K562 (cell line): ENCODE data around the gene CAMK2B. TPM values are rescaled to one million over a fixed set of nuclear protein-coding genes. Genes with fewer than 3 reads are reported as not detected.

Experiments
- ATAC-seq: fragments of 200-7000 bp; cut with Tn5 transposase; 3 replicates; pipeline ENCODE4 v1.9.1; 2020; ENCODE audit warnings: moderate library complexity
- BruUV-seq: library from RNA; stranded (reverse); fragments of 400-500 nt; replicated peaks from 2 replicates; lab custom pipeline; 2021; lab: Mats Ljungman, UMichigan
- CTCF ChIA-PET: fragments of 300-600 bp; formaldehyde crosslinking; extraction: SDS; loops from one replicate; lab custom pipeline; 2021; ENCODE audit warnings: low intra/inter-chr PET ratio; lab: Yijun Ruan, JAX
- POLR2A ChIA-PET: fragments of 300-600, 350-650 bp; sonication (Branson Sonifier 250); formaldehyde crosslinking; extraction: SDS; loops from one replicate; lab custom pipeline; 2021; ENCODE audit warnings: antibody characterized with exemption, inconsistent platforms; lab: Yijun Ruan, JAX
- DNase-seq, 4 experiments: peaks; one replicate each; pipeline versions ENCODE4 v3.0.0 to v3.0.0-alpha.2; 2011 to 2018; ENCODE audit warnings: low spot score in 3 of 4, mixed read lengths in 3 of 4; ENCODE audit errors: extremely low read depth in 1 of 4
- FAIRE-seq: peaks from 2 replicates; lab custom pipeline; 2011; peaks lifted over from hg19 to GRCh38; lab: Jason Lieb, UNC
- H2AFZ ChIP-seq: 2 replicates; pipeline ENCODE4 v1.6.0; 2011; ENCODE audit warnings: low read depth, low read length, control low read depth, inconsistent platforms
- H3K27ac ChIP-seq: fragments of 200-600 bp; 3 replicates; pipeline ENCODE4 v1.8.0; 2011; ENCODE audit warnings: low read depth, mild to moderate bottlenecking, control low read depth, inconsistent platforms, low read length, moderate library complexity, mixed read lengths; ENCODE audit errors: extremely low read depth
- H3K27me3 ChIP-seq, 2 experiments: fragments of 300-600 bp in 1 of 2; 2 replicates in 1 of 2; 3 replicates in 1 of 2; pipeline versions ENCODE4 v1.6.0 to v1.8.0; 2011; ENCODE audit warnings: inconsistent platforms in 2 of 2, low read length in 2 of 2, mild to moderate bottlenecking in 1 of 2, mixed read lengths in 1 of 2, moderate library complexity in 1 of 2; ENCODE audit not compliant: control insufficient read depth in 2 of 2, insufficient read depth in 2 of 2
- H3K36me3 ChIP-seq: fragments of 300-600 bp; 3 replicates; pipeline ENCODE4 v1.8.0; 2011; ENCODE audit warnings: mild to moderate bottlenecking, low read length, inconsistent platforms; ENCODE audit not compliant: control insufficient read depth, insufficient read depth
- H3K4me1 ChIP-seq, 2 experiments: fragments of 200-600 bp in 1 of 2; replicated peaks in 1 of 2; 2 replicates in 1 of 2; 3 replicates in 1 of 2; pipeline versions ENCODE4 v1.5.1 to v1.8.0; 2011; ENCODE audit warnings: inconsistent platforms in 2 of 2, low read length in 2 of 2, mild to moderate bottlenecking in 1 of 2, mixed read lengths in 1 of 2, moderate library complexity in 1 of 2; ENCODE audit not compliant: control insufficient read depth in 2 of 2, insufficient read depth in 2 of 2
- H3K4me2 ChIP-seq: 2 replicates; pipeline ENCODE4 v1.6.1; 2011; ENCODE audit warnings: low read length, control low read depth, inconsistent platforms, mixed read lengths; ENCODE audit not compliant: insufficient read depth
- H3K4me3 ChIP-seq: fragments of 200-600 bp; sonication (generic), shearing (Covaris generic); 2 replicates; pipeline ENCODE4 v1.5.1; 2016; ENCODE audit warnings: control low read depth, inconsistent platforms
- H3K79me2 ChIP-seq: fragments of 200-600 bp; 3 replicates; pipeline ENCODE4 v1.8.0; 2011; ENCODE audit warnings: low read length, inconsistent platforms; ENCODE audit not compliant: control insufficient read depth, insufficient read depth
- H3K9ac ChIP-seq, 2 experiments: 2 replicates each; pipeline versions ENCODE4 v1.6.0 to v1.6.1; 2011; ENCODE audit warnings: low read depth in 2 of 2, low read length in 2 of 2, control low read depth in 1 of 2, inconsistent platforms in 1 of 2, mild to moderate bottlenecking in 1 of 2, mixed read lengths in 1 of 2; ENCODE audit not compliant: insufficient read depth in 1 of 2
- H3K9me1 ChIP-seq: one replicate; pipeline ENCODE4 v1.6.0; 2011; ENCODE audit warnings: inconsistent platforms, mild to moderate bottlenecking, low read length, moderate library complexity; ENCODE audit not compliant: control insufficient read depth, insufficient read depth
- H3K9me3 ChIP-seq: replicated peaks from 2 replicates; pipeline ENCODE4 v1.5.1; 2011; ENCODE audit warnings: low read depth, low read length, inconsistent platforms; ENCODE audit not compliant: control insufficient read depth, insufficient read depth
- H4K20me1 ChIP-seq: replicated peaks from 2 replicates; pipeline ENCODE4 v1.6.1; 2011; ENCODE audit warnings: low read length, inconsistent platforms, mixed read lengths; ENCODE audit not compliant: control insufficient read depth, insufficient read depth
- KDM5B ChIP-seq: fragments of 200-600 bp; sonication (generic); IDR thresholded peaks from 2 replicates; pipeline ENCODE4 v1.6.1; 2012; ENCODE audit warnings: low read depth, mild to moderate bottlenecking, moderate library complexity, low read length, control low read depth, inconsistent platforms; ENCODE audit not compliant: insufficient replicate concordance
- WGBS: fragments of 100-300 bp; shearing (Covaris generic); methylation state at CpG from one replicate; pipeline ENCODE4 v1.1.6; 2016; ENCODE audit warnings: low coverage, mixed read lengths; ENCODE audit not compliant: insufficient coverage; ENCODE audit errors: missing lambda C conversion rate; 5-methylcytosine and 5-hydroxymethylcytosine counted together
- in situ Hi-C: fragments of 300-500 bp; cut with MboI; formaldehyde crosslinking; loops from 4 replicates; pipeline ENCODE4 v1.15.0; 2018; ENCODE audit warnings: inconsistent platforms, mixed read lengths
- intact Hi-C: fragments of 100-400 bp; cut with micrococcal nuclease; formaldehyde crosslinking; loops from 2 replicates; pipeline ENCODE4 v1.14.2; 2022
- polyA plus RNA-seq, 8 experiments: library from polyadenylated mRNA; depleted of rRNA in 4 of 8; stranded (reverse) in 5 of 8; unstranded in 3 of 8; fragments of >200 nt; fragmentation: Nextera tagmentation in 2 of 8; fragmentation: Illumina TruSeq in 1 of 8; extraction: Ambion mirVana in 2 of 8; extraction: Trizol in 1 of 8; gene quantifications; 2 replicates each; pipeline versions ENCODE4 v1.2.1 to v1.2.3, GENCODE V29; 2011 to 2014; ENCODE audit warnings: inconsistent platforms in 1 of 8, missing spikeins in 1 of 8
- total RNA-seq, 7 experiments: library from RNA; depleted of rRNA in 6 of 7; stranded (reverse); fragments of >200 nt in 6 of 7; fragmentation: Illumina TruSeq in 2 of 7; extraction: Trizol in 2 of 7; gene quantifications; 2 replicates each; pipeline versions ENCODE4 v1.2.1 to v1.2.3, GENCODE V29; 2011 to 2021; ENCODE audit warnings: low replicate concordance in 1 of 7
- TF ChIP-seq, protein P1 (sequence below): fragments of 450-650 bp; IDR thresholded peaks from 2 replicates; pipeline ENCODE4 v1.6.1; 2018; ENCODE audit warnings: mild to moderate bottlenecking, low read depth; ENCODE audit not compliant: partially characterized antibody
- TF ChIP-seq, protein P2 (sequence below): sonication (generic); formaldehyde crosslinking; IDR thresholded peaks from 2 replicates; pipeline ENCODE4 v1.5.0; 2020; ENCODE audit warnings: missing genetic modification reagents
- TF ChIP-seq, protein P3 (sequence below): fragments of 450-650 bp; IDR thresholded peaks from 2 replicates; pipeline ENCODE4 v1.6.1; 2016; ENCODE audit warnings: mild to moderate bottlenecking, moderate library complexity

CAMK2B gene
- total and polyA plus RNA-seq, 9 of the 15 experiments (the other 6 are each of a cell fraction or from before 2014, with no cell fraction given) = 0.04 to 0.09 (median 0.05) TPM; not detected in 4

DNA sequence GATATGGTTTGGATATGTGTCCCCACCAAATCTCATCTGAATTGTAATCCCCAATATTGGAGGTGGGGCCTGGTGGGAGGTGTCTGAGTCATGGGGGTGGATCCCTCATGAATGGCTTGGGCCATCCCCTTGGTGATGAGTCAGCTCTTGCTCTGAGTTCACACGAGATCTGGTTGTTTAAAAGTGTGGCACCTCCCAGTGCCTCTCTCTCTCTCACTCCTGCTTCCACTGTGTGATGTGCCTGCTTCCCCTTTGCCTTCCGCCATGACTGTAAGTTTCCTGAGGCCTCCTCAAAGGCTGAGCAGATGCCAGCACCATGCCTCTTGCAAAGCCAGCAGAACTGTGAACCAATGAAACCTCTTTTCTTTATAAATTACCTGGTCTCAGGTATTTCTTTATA is 131.3 kb downstream of the CAMK2B start (continued):
- TF ChIP-seq, protein P1, sequence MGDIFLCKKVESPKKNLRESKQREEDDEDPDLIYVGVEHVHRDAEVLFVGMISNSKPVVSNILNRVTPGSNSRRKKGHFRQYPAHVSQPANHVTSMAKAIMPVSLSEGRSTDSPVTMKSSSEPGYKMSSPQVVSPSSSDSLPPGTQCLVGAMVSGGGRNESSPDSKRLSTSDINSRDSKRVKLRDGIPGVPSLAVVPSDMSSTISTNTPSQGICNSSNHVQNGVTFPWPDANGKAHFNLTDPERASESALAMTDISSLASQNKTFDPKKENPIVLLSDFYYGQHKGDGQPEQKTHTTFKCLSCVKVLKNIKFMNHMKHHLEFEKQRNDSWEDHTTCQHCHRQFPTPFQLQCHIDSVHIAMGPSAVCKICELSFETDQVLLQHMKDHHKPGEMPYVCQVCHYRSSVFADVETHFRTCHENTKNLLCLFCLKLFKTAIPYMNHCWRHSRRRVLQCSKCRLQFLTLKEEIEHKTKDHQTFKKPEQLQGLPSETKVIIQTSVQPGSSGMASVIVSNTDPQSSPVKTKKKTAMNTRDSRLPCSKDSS = peak; percentile 11
- peak; percentile 18 for TF ChIP-seq KDM5B
- TF ChIP-seq, all 486 proteins: peak for 20

DNA sequence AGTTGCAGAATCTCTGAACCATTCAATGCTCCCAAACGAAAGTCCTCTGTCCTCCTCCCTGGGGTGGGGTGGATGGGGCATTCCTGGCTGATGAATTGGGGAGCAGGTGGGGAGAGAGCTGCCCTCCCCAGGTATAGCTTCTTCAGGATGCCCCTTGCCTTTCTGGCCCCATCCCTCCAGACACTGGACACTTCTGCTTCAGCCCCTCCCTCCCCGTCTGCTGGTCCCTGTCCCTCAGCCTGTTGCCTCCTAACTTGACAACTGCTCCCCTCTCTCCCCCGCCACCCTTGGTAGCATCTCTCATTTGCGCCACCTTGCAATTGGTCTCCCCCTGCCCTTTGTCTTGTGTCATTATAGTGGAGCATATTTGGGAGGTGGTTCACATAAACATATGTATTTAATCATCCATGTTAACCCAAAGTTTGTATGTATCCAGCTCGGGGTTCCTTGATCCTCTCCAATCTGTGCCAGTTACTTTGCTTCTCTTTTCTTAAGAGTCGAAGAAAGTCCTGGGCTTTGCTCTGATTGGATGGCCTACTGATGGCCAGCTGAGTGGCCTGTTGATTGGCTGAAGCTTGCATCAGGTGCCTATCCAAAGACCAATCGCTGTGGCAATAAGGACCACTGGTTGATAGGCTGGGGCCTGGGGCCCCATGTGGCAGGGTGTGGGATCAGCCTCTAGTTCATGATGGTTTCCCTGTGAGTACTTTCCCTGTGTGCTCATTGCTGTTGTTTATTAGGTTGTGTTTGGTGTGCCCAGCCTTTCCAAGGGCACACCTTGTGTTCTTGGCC is 132.2 kb downstream of the CAMK2B start:
- ATAC-seq (peak; percentile 78), DNase-seq (peak; percentile 21 to 70 (median 43)), FAIRE-seq (no peak)
- H3K9ac ChIP-seq = no peak overlapping the region
- WGBS = 64% methylated on average over 7 of the region's 7 CpGs
- H3K4me1 ChIP-seq = peaks cover 0 to 7% of the 10 kb centered on the region in 2 experiments; a peak in 2 of 5 replicates
- in situ Hi-C loops = no loop called here
- no peaks in the 10 kb centered on the region for H3K36me3 ChIP-seq
- H3K27me3 ChIP-seq = 0 out of 5 replicates have a peak, but pooled peaks cover 0 to 14% of the 10 kb centered on the region in 2 experiments
- no peak overlapping the region for H3K4me2 ChIP-seq
- no TSS peak for BruUV-seq
- peak overlapping the region; percentile 38 for H2AFZ ChIP-seq
- H3K27ac ChIP-seq = no peak overlapping the region
- ChIA-PET POLR2A (interaction anchor here (0.8 to 1.2 kb wide), 3 partner anchors 12 to 126 kb away, joined by 3 to 4 read pairs (median 3); no protein-coding TSS in a partner anchor), CTCF (no interaction called here)
- intact Hi-C loops = no loop called here
- H3K4me3 ChIP-seq = no peak overlapping the region
- no peaks in the 10 kb centered on the region for H4K20me1 ChIP-seq
- no peaks in the 10 kb centered on the region for H3K79me2 ChIP-seq
- H3K9me1 ChIP-seq = no peaks in the 10 kb centered on the region
- H3K9me3 ChIP-seq = no peaks in the 10 kb centered on the region
- TF ChIP-seq, protein P2, sequence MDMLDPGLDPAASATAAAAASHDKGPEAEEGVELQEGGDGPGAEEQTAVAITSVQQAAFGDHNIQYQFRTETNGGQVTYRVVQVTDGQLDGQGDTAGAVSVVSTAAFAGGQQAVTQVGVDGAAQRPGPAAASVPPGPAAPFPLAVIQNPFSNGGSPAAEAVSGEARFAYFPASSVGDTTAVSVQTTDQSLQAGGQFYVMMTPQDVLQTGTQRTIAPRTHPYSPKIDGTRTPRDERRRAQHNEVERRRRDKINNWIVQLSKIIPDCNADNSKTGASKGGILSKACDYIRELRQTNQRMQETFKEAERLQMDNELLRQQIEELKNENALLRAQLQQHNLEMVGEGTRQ = peak; percentile 69
- TF ChIP-seq, protein P3, sequence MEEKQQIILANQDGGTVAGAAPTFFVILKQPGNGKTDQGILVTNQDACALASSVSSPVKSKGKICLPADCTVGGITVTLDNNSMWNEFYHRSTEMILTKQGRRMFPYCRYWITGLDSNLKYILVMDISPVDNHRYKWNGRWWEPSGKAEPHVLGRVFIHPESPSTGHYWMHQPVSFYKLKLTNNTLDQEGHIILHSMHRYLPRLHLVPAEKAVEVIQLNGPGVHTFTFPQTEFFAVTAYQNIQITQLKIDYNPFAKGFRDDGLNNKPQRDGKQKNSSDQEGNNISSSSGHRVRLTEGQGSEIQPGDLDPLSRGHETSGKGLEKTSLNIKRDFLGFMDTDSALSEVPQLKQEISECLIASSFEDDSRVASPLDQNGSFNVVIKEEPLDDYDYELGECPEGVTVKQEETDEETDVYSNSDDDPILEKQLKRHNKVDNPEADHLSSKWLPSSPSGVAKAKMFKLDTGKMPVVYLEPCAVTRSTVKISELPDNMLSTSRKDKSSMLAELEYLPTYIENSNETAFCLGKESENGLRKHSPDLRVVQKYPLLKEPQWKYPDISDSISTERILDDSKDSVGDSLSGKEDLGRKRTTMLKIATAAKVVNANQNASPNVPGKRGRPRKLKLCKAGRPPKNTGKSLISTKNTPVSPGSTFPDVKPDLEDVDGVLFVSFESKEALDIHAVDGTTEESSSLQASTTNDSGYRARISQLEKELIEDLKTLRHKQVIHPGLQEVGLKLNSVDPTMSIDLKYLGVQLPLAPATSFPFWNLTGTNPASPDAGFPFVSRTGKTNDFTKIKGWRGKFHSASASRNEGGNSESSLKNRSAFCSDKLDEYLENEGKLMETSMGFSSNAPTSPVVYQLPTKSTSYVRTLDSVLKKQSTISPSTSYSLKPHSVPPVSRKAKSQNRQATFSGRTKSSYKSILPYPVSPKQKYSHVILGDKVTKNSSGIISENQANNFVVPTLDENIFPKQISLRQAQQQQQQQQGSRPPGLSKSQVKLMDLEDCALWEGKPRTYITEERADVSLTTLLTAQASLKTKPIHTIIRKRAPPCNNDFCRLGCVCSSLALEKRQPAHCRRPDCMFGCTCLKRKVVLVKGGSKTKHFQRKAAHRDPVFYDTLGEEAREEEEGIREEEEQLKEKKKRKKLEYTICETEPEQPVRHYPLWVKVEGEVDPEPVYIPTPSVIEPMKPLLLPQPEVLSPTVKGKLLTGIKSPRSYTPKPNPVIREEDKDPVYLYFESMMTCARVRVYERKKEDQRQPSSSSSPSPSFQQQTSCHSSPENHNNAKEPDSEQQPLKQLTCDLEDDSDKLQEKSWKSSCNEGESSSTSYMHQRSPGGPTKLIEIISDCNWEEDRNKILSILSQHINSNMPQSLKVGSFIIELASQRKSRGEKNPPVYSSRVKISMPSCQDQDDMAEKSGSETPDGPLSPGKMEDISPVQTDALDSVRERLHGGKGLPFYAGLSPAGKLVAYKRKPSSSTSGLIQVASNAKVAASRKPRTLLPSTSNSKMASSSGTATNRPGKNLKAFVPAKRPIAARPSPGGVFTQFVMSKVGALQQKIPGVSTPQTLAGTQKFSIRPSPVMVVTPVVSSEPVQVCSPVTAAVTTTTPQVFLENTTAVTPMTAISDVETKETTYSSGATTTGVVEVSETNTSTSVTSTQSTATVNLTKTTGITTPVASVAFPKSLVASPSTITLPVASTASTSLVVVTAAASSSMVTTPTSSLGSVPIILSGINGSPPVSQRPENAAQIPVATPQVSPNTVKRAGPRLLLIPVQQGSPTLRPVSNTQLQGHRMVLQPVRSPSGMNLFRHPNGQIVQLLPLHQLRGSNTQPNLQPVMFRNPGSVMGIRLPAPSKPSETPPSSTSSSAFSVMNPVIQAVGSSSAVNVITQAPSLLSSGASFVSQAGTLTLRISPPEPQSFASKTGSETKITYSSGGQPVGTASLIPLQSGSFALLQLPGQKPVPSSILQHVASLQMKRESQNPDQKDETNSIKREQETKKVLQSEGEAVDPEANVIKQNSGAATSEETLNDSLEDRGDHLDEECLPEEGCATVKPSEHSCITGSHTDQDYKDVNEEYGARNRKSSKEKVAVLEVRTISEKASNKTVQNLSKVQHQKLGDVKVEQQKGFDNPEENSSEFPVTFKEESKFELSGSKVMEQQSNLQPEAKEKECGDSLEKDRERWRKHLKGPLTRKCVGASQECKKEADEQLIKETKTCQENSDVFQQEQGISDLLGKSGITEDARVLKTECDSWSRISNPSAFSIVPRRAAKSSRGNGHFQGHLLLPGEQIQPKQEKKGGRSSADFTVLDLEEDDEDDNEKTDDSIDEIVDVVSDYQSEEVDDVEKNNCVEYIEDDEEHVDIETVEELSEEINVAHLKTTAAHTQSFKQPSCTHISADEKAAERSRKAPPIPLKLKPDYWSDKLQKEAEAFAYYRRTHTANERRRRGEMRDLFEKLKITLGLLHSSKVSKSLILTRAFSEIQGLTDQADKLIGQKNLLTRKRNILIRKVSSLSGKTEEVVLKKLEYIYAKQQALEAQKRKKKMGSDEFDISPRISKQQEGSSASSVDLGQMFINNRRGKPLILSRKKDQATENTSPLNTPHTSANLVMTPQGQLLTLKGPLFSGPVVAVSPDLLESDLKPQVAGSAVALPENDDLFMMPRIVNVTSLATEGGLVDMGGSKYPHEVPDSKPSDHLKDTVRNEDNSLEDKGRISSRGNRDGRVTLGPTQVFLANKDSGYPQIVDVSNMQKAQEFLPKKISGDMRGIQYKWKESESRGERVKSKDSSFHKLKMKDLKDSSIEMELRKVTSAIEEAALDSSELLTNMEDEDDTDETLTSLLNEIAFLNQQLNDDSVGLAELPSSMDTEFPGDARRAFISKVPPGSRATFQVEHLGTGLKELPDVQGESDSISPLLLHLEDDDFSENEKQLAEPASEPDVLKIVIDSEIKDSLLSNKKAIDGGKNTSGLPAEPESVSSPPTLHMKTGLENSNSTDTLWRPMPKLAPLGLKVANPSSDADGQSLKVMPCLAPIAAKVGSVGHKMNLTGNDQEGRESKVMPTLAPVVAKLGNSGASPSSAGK = no peak
